Measurements from ENCODE around the gene DCP1A. TPM values are rescaled to one million over a fixed set of nuclear protein-coding genes. Genes with fewer than 3 reads are reported as not detected.

DCP1A gene
- total and polyA plus RNA-seq, 9 of the 15 experiments (the other 6 are each of a cell fraction or from before 2014, with no cell fraction given) = 6.6 to 33.7 (median 13.3) TPM

DNA sequence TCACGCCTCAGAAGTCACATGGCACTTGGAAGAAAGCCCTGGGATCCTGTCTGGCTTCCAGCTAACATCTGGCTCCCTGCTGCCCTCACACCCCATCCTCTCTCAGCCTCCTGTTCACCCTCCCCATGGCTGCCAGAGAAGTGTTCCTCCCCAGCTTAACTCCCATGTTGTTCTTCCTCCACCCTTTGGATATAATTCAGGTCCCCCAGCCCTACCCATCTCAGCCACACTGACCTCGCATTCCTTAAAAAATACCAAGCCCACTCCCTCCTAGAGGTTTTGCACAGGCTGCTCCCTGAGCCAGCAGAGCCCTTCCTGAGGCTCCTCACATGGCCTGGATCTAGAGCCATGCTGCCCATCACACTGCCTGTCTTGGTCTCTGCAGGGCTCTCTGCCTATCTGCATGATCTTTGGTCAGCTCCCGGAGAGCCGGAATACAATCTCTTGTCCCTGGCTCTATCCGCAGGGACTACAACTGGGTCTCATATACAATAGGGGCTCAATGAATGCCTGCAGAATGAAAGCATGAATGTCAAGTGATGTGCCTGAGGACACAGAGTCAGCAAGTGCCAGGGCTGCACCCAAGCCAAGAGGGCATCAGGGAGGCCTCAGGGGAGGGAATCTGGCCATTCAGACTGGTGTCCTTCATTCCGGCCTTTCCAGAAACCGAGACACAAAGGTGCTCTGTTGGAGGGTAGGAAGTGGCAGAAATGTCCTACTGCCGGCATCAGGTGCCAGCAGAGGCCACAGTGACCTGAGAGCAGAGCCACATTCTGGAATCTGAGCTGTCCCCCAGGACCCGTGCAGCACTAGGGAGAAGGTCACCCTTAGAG, 87.7 kb downstream of the DCP1A start:
- ChIA-PET POLR2A (interaction anchor here (1.2 kb wide), 1 partner anchor 10 kb away, joined by 3 read pairs; no protein-coding TSS in a partner anchor), CTCF (ENCODE audit: low intra/inter-chr PET ratio) (no interaction called here)
- no peaks in the 10 kb centered on the region for H3K9me3 ChIP-seq (replicated peaks; ENCODE audit: control insufficient read depth, insufficient read depth, low read depth, low read length)
- no peak overlapping the region for H3K27ac ChIP-seq (ENCODE audit: extremely low read depth, low read depth, low read length)
- 66% methylated on average over 8 of the region's 9 CpGs for WGBS (ENCODE audit: insufficient coverage, low coverage, missing lambda C conversion rate)
- H3K4me1 ChIP-seq (replicated peaks in 1 of 2; ENCODE audit: control insufficient read depth in 2 of 2, insufficient read depth in 2 of 2, low read length in 2 of 2) = peaks cover 12 to 19% of the 10 kb centered on the region in 2 experiments; a peak in 4 of 5 replicates
- TF ChIP-seq YY1 (IDR thresholded peaks at IDR 0.05; ENCODE audit: borderline replicate concordance in 1 of 3, control insufficient read depth in 1 of 3, extremely low read depth in 1 of 3, insufficient read depth in 3 of 3, insufficient read length in 1 of 3, insufficient replicate concordance in 2 of 3, low read depth in 1 of 3, low read length in 2 of 3) = no peak
- peak overlapping the region in 1 of 2 experiments; percentile 17; a peak in 1 of 4 replicates for H3K9ac ChIP-seq (ENCODE audit: insufficient read depth in 1 of 2, low read depth in 2 of 2, low read length in 2 of 2)
- no TSS peak for BruUV-seq (replicated peaks)
- no peak overlapping the region for H3K4me3 ChIP-seq
- H3K27me3 ChIP-seq (ENCODE audit: control insufficient read depth in 2 of 2, insufficient read depth in 2 of 2, low read length in 2 of 2) = no peaks in the 10 kb centered on the region
- DNase-seq (ENCODE audit: extremely low read depth in 1 of 4, low spot score in 3 of 4) (no peak), FAIRE-seq (no peak), ATAC-seq (no peak)
- H2AFZ ChIP-seq (ENCODE audit: low read depth, low read length) = peak overlapping the region; percentile 81
- H3K79me2 ChIP-seq (ENCODE audit: control insufficient read depth, insufficient read depth, low read length) = peaks cover 14% of the 10 kb centered on the region
- peaks cover under 1% of the 10 kb centered on the region; the same call in 1 of the 3 replicates for H3K36me3 ChIP-seq (ENCODE audit: control insufficient read depth, insufficient read depth, low read length)
- peaks cover 3% of the 10 kb centered on the region; the same call in 1 of the 2 replicates for H4K20me1 ChIP-seq (replicated peaks; ENCODE audit: control insufficient read depth, insufficient read depth, low read length)
- intact Hi-C loops (cut with micrococcal nuclease) = no loop called here
- no peak overlapping the region for H3K4me2 ChIP-seq (ENCODE audit: insufficient read depth, low read length)
- in situ Hi-C loops (cut with MboI) = no loop called here
- H3K9me1 ChIP-seq (ENCODE audit: control insufficient read depth, insufficient read depth, low read length) = peaks cover 2% of the 10 kb centered on the region

Measured in K562 (cell line).